ENCODE results near the gene GSDME.

GSDME gene

GRCh38 chr7:24728503-24729364, 28.5 kb downstream of the GSDME start:
- Histone ChIP-seq H4K8ac (ENCODE audit: low read depth, low read length) (no peak overlapping the region), H3K4ac (ENCODE audit: low read length) (no peak overlapping the region), H3K9me3 (replicated peaks in 1 of 2; ENCODE audit: control insufficient read depth in 2 of 2, insufficient read depth in 1 of 2, low read depth in 1 of 2, low read length in 2 of 2) (peaks cover 3 to 6% of the 10 kb centered on the region in 2 donors), H2AK5ac (ENCODE audit: low read depth, low read length) (no peak overlapping the region), H2BK12ac (ENCODE audit: low read length) (no peak overlapping the region), H3K4me3 (ENCODE audit: low read length in 2 of 2) (no peak overlapping the region), H2AFZ (ENCODE audit: low read length) (no peak overlapping the region), H3K4me1 (ENCODE audit: control insufficient read depth in 2 of 2, insufficient read depth in 1 of 2, low read depth in 1 of 2, low read length in 2 of 2) (peaks cover 0 to 5% of the 10 kb centered on the region in 2 donors), H4K91ac (ENCODE audit: low read depth, low read length, poor library complexity) (no peak overlapping the region), H3K18ac (ENCODE audit: low read length) (no peak overlapping the region), H3K27me3 (ENCODE audit: control insufficient read depth in 3 of 3, insufficient read depth in 3 of 3, low read depth in 1 of 3, low read length in 3 of 3) (no peaks in the 10 kb centered on the region), H2BK15ac (ENCODE audit: low read length) (no peak overlapping the region), H3K79me1 (ENCODE audit: low read depth, low read length) (no peaks in the 10 kb centered on the region), H3K23ac (ENCODE audit: low read depth, low read length, poor library complexity) (no peak overlapping the region), H3K27ac (replicated peaks; ENCODE audit: low read length) (no peak overlapping the region), H3K14ac (ENCODE audit: low read length) (no peak overlapping the region), H3K9ac (ENCODE audit: low read depth, low read length, poor library complexity) (no peak overlapping the region), H3K36me3 (replicated peaks in 1 of 2; ENCODE audit: control insufficient read depth in 2 of 2, insufficient read depth in 2 of 2, low read length in 2 of 2) (peaks cover 0 to 2% of the 10 kb centered on the region in 2 donors), H2BK120ac (ENCODE audit: low read depth, low read length) (no peak overlapping the region), H2BK5ac (ENCODE audit: low read length) (no peak overlapping the region), H3K4me2 (ENCODE audit: insufficient read depth, low read length, poor library complexity, severe bottlenecking) (no peak overlapping the region)
- no peak for DNase-seq (ENCODE audit: low spot score)
- no CpG with 5 or more reads among the region's 16 CpGs for WGBS, 2 donors (ENCODE audit: extremely low coverage in 2 of 2, insufficient read length in 2 of 2, insufficient replicate concordance in 1 of 2)

- no peak for DNase-seq (ENCODE audit: low spot score)
- no CpG with 5 or more reads among the region's 7 CpGs for WGBS, 2 donors (ENCODE audit: extremely low coverage in 2 of 2, insufficient read length in 2 of 2, insufficient replicate concordance in 1 of 2)
- no peak overlapping the region for H3K9ac ChIP-seq (ENCODE audit: low read depth, low read length, poor library complexity)
- peaks cover 0 to 4% of the 10 kb centered on the region in 2 donors for H3K4me1 ChIP-seq (ENCODE audit: control insufficient read depth in 2 of 2, insufficient read depth in 1 of 2, low read depth in 1 of 2, low read length in 2 of 2)
- no peak overlapping the region for H2BK12ac ChIP-seq (ENCODE audit: low read length)
- no peak overlapping the region for H2AFZ ChIP-seq (ENCODE audit: low read length)
- H2BK15ac ChIP-seq (ENCODE audit: low read length): no peak overlapping the region
- H3K27ac ChIP-seq (replicated peaks; ENCODE audit: low read length): no peak overlapping the region
- no peak overlapping the region for H3K4me2 ChIP-seq (ENCODE audit: insufficient read depth, low read length, poor library complexity, severe bottlenecking)
- H3K36me3 ChIP-seq (replicated peaks in 1 of 2; ENCODE audit: control insufficient read depth in 2 of 2, insufficient read depth in 2 of 2, low read length in 2 of 2): peaks cover 0 to 2% of the 10 kb centered on the region in 2 donors
- H2BK120ac ChIP-seq (ENCODE audit: low read depth, low read length): no peak overlapping the region
- H2AK5ac ChIP-seq (ENCODE audit: low read depth, low read length): no peak overlapping the region
- H3K4me3 ChIP-seq (ENCODE audit: low read length in 2 of 2): no peak overlapping the region
- H4K91ac ChIP-seq (ENCODE audit: low read depth, low read length, poor library complexity): no peak overlapping the region
- no peak overlapping the region for H3K23ac ChIP-seq (ENCODE audit: low read depth, low read length, poor library complexity)
- peaks cover under 1 to 6% of the 10 kb centered on the region in 2 donors for H3K9me3 ChIP-seq (replicated peaks in 1 of 2; ENCODE audit: control insufficient read depth in 2 of 2, insufficient read depth in 1 of 2, low read depth in 1 of 2, low read length in 2 of 2)
- H3K27me3 ChIP-seq (ENCODE audit: control insufficient read depth in 3 of 3, insufficient read depth in 3 of 3, low read depth in 1 of 3, low read length in 3 of 3): no peaks in the 10 kb centered on the region
- no peak overlapping the region for H2BK5ac ChIP-seq (ENCODE audit: low read length)
- H3K4ac ChIP-seq (ENCODE audit: low read length): no peak overlapping the region
- no peak overlapping the region for H4K8ac ChIP-seq (ENCODE audit: low read depth, low read length)
- H3K14ac ChIP-seq (ENCODE audit: low read length): no peak overlapping the region
- no peaks in the 10 kb centered on the region for H3K79me1 ChIP-seq (ENCODE audit: low read depth, low read length)
- H3K18ac ChIP-seq (ENCODE audit: low read length): no peak overlapping the region
These were observed 29.2 kb downstream of the GSDME start for GRCh38 chr7:24728121-24728500.

GRCh38 chr7:24727154-24728120, 29.8 kb downstream of the GSDME start:
- H3K36me3 ChIP-seq (replicated peaks in 1 of 2; ENCODE audit: control insufficient read depth in 2 of 2, insufficient read depth in 2 of 2, low read length in 2 of 2): peaks cover 0 to under 1% of the 10 kb centered on the region in 2 donors
- H3K27me3 ChIP-seq (ENCODE audit: control insufficient read depth in 3 of 3, insufficient read depth in 3 of 3, low read depth in 1 of 3, low read length in 3 of 3): no peaks in the 10 kb centered on the region
- H2AK5ac ChIP-seq (ENCODE audit: low read depth, low read length): no peak overlapping the region
- no peak overlapping the region for H4K91ac ChIP-seq (ENCODE audit: low read depth, low read length, poor library complexity)
- H2AFZ ChIP-seq (ENCODE audit: low read length): no peak overlapping the region
- H3K27ac ChIP-seq (replicated peaks; ENCODE audit: low read length): no peak overlapping the region
- H2BK12ac ChIP-seq (ENCODE audit: low read length): no peak overlapping the region
- H4K8ac ChIP-seq (ENCODE audit: low read depth, low read length): no peak overlapping the region
- no peak overlapping the region for H3K23ac ChIP-seq (ENCODE audit: low read depth, low read length, poor library complexity)
- no peak overlapping the region for H3K4me3 ChIP-seq (ENCODE audit: low read length in 2 of 2)
- no peak for DNase-seq (ENCODE audit: low spot score)
- H2BK15ac ChIP-seq (ENCODE audit: low read length): no peak overlapping the region
- no peak overlapping the region for H3K14ac ChIP-seq (ENCODE audit: low read length)
- H3K4me1 ChIP-seq (ENCODE audit: control insufficient read depth in 2 of 2, insufficient read depth in 1 of 2, low read depth in 1 of 2, low read length in 2 of 2): peaks cover 0 to 6% of the 10 kb centered on the region in 2 donors
- H3K9me3 ChIP-seq (replicated peaks in 1 of 2; ENCODE audit: control insufficient read depth in 2 of 2, insufficient read depth in 1 of 2, low read depth in 1 of 2, low read length in 2 of 2): peaks cover 0 to 6% of the 10 kb centered on the region in 2 donors
- H3K9ac ChIP-seq (ENCODE audit: low read depth, low read length, poor library complexity): no peak overlapping the region
- no peaks in the 10 kb centered on the region for H3K79me1 ChIP-seq (ENCODE audit: low read depth, low read length)
- H2BK120ac ChIP-seq (ENCODE audit: low read depth, low read length): no peak overlapping the region
- no peak overlapping the region for H3K18ac ChIP-seq (ENCODE audit: low read length)
- no peak overlapping the region for H3K4ac ChIP-seq (ENCODE audit: low read length)
- no peak overlapping the region for H3K4me2 ChIP-seq (ENCODE audit: insufficient read depth, low read length, poor library complexity, severe bottlenecking)
- no CpG with 5 or more reads among the region's 13 CpGs for WGBS, 2 donors (ENCODE audit: extremely low coverage in 2 of 2, insufficient read length in 2 of 2, insufficient replicate concordance in 1 of 2)
- no peak overlapping the region for H2BK5ac ChIP-seq (ENCODE audit: low read length)
